ENCODE data around the gene NME2.

Gene NME2

GRCh38 chr17:51165680-51166197, 472 bp upstream of the NME2 start (continued):
- TF ChIP-seq ZNF169 (tag by site-specific recombination; IDR thresholded peaks at IDR 0.05) (no peak), ZBTB17 (tag by site-specific recombination; IDR thresholded peaks at IDR 0.05) (peak; percentile 98), PRDM1 (tag by site-specific recombination; IDR thresholded peaks at IDR 0.05) (peak; percentile 46; the same call in 1 of the 2 replicates), HOXD13 (CRISPR knock-in tag; IDR thresholded peaks at IDR 0.05; ENCODE audit: borderline replicate concordance) (no peak), ZNF518A (tag by site-specific recombination; conservative IDR thresholded peaks at IDR 0.05; ENCODE audit: low read depth) (peak; percentile 55), ZNF221 (tag by site-specific recombination; IDR thresholded peaks at IDR 0.05; ENCODE audit: borderline replicate concordance) (no peak), ZNF114 (tag by site-specific recombination; IDR thresholded peaks at IDR 0.05) (no peak), RBAK (tag by site-specific recombination; IDR thresholded peaks at IDR 0.05) (no peak), ZXDB (tag by site-specific recombination; IDR thresholded peaks at IDR 0.05) (no peak), ZNF426 (tag by site-specific recombination; IDR thresholded peaks at IDR 0.05) (no peak), ZNF423 (tag by site-specific recombination; IDR thresholded peaks at IDR 0.05) (no peak), ZNF544 (tag by site-specific recombination; IDR thresholded peaks at IDR 0.05) (no peak), ZNF510 (tag by site-specific recombination; IDR thresholded peaks at IDR 0.05; ENCODE audit: insufficient replicate concordance) (no peak), ZNF138 (tag by site-specific recombination; IDR thresholded peaks at IDR 0.05; ENCODE audit: borderline replicate concordance) (no peak), ZNF121 (tag by site-specific recombination; IDR thresholded peaks at IDR 0.05) (no peak), KLF1 (tag by site-specific recombination; IDR thresholded peaks at IDR 0.05) (no peak), ZNF18 (tag by site-specific recombination; IDR thresholded peaks at IDR 0.05) (peak; percentile 46; the same call in 1 of the 2 replicates), ZBTB44 (tag by site-specific recombination; IDR thresholded peaks at IDR 0.05) (no peak), KLF10 (tag by site-specific recombination; IDR thresholded peaks at IDR 0.05) (no peak), ZSCAN4 (tag by site-specific recombination; IDR thresholded peaks at IDR 0.05) (peak; percentile 90), SP3 (tag by site-specific recombination; IDR thresholded peaks at IDR 0.05) (peak; percentile 78), OSR2 (tag by site-specific recombination; IDR thresholded peaks at IDR 0.05) (no peak), ZNF24 (tag by site-specific recombination; IDR thresholded peaks at IDR 0.05) (peak; percentile 80; the same call in 1 of the 2 replicates), ZNF354C (tag by site-specific recombination; IDR thresholded peaks at IDR 0.05; ENCODE audit: borderline replicate concordance, low read depth) (no peak), ZNF148 (tag by site-specific recombination; IDR thresholded peaks at IDR 0.05; ENCODE audit: borderline replicate concordance) (no peak; the same call in 1 of the 2 replicates), ZNF391 (tag by site-specific recombination; IDR thresholded peaks at IDR 0.05; ENCODE audit: borderline replicate concordance, low read depth) (peak; percentile 84; the same call in 1 of the 2 replicates), ZNF791 (tag by site-specific recombination; IDR thresholded peaks at IDR 0.05) (no peak), ZNF521 (tag by site-specific recombination; IDR thresholded peaks at IDR 0.05) (no peak), ZBTB8A (tag by site-specific recombination; IDR thresholded peaks at IDR 0.05) (peak; percentile 76; the same call in 1 of the 2 replicates), SALL2 (tag by site-specific recombination; IDR thresholded peaks at IDR 0.05; ENCODE audit: borderline replicate concordance) (no peak)
